NCI-H187 treated with DMSO at 0.1 percent for 48 hours (cell line): ENCODE data around the gene PHF21B.
"Not testable (repeated sequence)": the region's sequence is repeated elsewhere in the genome, so short reads cannot be mapped to it uniquely, and the experiment has no call there.

Experiments
- DNase-seq: peaks from one replicate; lab custom pipeline; 2025; lab: John Stamatoyannopoulos, UW

PHF21B gene

DNA sequence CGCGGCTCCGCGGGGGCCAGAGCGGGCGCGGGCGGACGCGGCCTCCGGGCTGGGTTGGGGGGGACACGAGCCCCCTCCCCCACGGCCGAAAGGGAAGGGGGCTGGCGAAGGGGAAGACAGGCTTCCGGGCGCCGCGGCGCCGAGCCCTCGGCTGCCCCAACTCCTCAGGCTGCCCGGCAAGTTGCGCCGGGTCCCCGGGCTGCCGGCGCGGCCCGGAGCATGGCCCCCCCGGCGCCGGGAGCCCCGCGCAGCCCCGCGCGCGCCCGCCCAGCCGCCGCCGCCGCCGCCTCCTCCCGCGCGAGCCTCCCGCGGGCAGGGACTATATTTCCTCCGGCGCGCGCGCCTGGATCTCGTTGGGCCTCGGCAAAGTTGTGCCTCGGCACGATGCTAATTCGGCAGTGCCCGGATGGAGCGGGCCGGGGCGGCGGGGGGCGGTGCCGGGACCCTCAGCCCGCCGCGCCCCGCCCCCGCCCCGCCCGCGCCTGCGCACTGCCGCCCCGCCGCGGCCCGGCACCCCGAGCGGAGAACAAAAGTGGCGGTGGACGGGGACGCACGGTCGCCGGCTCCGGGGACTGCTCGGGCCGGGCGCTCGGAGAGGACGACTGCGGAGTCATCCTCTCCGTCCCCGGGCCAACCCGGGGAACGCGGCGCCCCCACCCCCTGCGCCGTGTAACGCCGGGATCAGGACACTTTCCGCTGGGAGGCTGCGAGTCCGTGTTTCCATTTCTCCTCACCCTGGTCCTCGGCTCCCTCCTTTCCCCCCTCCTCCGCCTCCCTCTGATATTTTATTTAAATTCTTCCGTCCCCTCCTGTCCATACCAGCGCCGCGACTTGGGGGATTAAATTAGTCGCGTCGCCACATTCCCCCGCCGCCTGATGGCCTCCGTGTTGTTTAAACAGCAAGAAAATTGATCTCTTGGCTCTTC lies at the start of gene PHF21B:
Gene PHF21B, minus strand, starts transcription at position 400 of the 926 bp plus-strand sequence. CDS start 456 bp downstream, outside the sequence.
- no peak for DNase-seq

DNA sequence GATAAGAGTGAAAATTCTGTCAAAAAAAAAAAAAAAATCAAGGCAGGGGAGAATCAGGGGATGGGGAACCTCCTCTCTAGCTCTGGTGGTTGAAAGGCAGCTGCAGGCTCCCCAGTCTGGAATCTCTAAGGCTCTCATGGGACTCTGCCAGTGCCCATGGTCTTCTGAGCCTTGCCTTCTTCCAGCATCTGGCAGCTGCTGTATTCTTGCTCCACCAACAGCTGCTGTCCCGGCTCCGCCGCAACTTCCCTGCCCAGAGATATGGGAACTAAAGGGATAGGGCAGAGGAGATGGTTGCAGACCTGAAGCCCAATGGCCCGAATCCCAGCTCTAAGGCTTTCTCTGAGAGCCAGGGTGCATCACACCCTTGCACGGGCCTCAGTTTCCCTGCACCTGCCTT lies 49.5 kb upstream of the PHF21B start:
- DNase-seq, result no peak

DNA sequence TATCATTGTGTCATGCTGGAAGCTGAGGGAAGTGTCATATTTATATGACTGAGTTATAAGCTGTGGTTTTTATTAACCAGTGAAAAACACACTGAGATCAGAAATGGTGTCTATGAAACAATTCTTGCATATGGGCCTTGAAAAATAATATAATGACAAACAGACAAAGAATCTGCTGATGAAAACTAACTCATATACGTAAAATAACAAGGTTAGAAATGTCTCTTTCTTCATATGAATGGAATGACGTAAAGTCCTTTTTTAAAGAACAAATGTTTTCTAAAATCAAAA lies 48.8 kb upstream of the PHF21B start:
- DNase-seq, result no peak

DNA sequence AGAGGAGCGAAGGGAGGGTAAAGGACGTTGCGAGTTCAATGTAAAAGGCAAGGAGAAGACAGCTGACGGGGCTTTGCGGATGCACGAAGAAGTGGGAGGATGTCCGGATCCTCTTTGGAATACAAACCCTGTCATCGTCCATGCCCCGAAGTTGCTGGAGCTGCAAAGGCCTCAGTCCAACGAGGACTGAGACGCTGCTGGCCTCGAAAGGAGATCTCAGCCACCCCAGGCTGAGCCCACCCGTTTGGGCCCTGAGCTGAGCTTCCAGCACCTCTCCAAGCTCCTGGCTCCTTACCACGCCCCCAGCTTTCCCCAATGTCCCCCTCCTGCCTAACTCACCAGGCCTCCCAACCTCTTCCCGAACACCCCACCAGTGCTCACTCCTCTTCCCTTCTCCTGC lies 46.1 kb upstream of the PHF21B start:
- no peak for DNase-seq

DNA sequence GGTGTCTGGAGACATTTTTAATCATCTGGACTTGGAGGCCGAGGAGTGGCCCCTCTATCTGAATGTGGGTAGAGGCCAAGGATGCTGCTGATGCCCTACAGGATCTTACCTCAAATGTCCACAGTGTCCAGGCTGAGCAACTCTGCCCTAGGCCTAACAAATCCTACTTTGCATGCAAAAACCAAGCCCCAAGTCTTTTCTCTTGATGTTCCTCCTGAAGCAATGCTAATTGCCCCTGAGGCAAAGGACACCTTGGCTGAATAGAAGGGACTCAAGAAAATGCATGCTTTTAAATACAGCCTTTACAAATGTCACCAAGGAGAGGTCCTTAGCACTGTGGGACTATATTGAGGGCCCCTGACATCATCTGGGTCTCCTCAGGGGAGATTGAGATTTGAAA lies 43.8 kb upstream of the PHF21B start:
- no peak for DNase-seq

DNA sequence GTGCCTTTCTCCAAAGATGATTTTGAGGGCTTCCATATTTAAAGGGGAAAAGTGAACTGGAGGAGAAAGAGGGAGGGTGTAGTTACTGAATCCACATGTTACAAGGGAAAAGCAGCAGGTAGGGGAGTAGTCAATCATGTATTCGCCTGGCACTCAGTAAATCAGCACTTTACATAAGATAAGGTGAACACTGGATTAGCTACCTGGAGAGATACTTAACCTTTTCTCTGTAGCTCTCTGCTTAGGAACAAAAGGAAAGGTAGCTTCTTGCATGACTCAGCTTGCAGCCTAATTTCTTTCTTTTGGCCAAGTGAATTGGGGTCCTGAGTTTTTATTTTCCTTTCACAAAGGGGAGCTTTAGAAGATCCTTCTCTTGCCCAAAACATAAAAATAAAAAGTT lies 43.3 kb upstream of the PHF21B start:
- no peak for DNase-seq

DNA sequence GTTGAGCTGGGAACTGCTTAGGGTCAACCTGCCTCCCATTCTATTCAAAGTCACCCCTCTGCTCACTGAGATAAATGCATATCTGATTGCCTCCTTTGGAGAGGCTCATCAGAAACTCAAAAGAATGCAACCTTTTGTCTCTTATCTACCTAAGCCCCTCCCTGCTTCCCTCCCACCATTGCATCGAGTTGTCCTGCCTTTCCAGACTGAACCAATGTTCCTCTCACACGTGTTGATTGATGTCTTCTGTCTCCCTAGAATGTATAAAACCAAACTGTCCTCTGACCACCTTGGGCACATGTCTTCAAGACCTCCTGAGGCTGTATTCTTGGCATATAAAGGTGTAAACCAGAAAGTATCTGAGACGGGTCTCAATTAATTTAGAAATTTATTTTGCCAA lies 42.9 kb upstream of the PHF21B start:
- DNase-seq, result not testable (repeated sequence)

DNA sequence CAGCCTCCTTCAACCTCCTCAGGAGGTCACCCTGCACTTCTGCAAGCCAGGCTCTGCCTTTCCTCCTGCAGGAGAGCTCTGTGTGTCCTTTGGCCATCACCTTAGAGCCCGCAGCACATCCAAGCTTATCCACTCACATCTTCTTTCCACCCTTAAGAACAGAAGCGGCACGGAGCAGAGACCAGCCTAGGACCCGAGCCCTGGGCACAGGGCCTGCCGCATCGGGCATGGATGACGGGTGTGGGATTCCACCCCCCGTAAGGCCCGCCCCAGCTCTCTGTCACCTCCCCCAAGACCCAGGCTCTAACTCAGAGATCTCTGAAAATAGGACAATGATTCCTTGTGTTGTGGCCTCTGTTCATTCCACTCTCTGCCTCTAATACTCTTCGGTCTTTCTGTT lies 42.1 kb upstream of the PHF21B start:
- no peak for DNase-seq

DNA sequence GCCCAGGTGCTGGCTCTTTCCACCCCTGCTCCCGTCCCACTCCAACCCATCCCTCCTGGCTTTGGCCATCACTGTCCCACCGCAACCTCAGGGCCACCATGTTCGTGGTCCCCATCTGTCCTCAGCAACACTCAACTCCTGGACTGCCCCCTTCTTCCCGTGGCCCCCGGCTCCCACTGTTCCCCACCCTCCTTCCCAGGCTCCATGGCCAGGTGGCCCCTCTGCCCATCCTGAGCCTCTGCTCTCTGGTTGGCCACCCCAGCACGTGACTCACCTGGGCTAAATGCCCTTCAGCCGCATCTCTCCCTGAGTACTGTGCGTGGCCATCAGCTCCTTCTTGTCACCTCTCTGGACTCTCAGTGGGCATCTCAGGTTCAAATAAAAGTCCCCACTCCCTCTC lies 41.6 kb upstream of the PHF21B start:
- no peak for DNase-seq

DNA sequence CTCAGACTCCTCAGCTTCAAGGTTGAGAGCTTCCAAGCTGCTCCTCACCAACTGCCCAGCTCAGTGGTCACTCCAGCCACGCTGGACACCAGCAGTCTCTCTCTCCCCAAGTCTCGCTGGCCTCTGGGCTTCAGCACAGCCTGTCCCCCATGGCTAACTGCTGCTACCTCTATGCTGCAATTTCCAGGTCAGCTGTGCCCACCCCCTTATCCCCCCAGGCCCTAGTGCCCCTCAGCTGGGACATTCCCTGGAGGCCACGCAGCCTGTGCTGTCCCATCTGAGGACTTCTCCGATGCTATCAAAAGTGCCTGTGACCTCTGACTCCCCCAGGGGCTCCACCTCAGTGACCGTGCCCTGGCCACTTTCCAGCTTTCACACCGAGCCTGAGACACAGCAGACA lies 37.5 kb upstream of the PHF21B start:
- no peak for DNase-seq

DNA sequence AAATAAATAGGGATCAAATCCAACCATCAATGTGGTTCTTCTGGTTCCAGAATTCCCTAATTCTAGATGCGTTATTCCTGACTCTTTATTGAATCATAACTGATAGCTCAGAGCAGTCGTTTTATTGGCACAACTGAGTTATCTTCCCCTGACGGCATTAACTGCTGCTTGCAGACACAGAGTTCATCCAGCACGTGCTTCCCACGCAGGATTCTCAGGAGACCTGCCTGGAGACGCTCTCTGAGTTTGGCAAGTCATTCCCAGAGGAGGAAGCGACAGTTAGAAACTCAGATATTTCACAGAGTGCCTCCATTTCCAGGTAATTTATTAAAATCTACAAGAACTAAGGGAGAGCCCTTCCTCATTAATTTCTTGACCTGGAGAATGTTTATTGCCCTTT lies 35.4 kb upstream of the PHF21B start:
- DNase-seq, result no peak

DNA sequence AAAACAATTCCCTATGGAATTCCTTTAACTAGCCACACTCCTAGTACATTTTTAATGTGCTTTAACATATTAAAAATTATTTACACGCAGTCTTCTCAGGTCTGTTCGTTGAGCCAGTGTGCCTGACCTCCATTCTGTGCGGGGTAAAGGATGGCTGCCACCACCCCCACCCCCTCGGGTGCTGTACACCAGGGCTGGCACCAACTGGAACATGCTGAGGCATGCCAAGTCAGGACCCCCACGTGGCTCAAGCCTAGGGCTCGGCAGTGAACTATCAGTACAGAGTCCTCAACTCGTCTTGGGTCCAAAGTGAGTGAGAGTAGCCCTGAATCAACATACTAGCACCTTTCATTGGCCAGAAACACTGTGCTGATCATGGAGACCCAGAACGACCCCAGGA lies 32.5 kb upstream of the PHF21B start:
- no peak for DNase-seq

DNA sequence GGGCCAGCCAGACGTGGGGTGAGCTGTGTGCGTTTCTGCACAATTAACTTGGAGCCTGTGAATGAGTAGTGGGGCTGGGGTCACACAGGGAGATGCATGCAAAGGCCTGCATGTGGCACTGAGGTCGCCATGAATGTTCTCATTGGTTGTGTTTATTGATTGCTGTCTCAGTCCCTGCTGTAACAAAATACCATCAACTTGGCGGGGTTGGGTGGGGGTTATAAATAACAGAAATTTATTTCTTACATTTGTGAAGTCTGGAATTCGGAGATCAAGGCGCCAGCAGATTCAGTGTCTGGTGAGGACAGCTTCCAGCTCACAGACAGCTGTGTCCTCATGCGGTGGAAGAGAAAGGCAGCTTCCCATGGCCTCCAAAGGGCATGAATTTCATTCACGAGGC lies 29.3 kb upstream of the PHF21B start:
- no peak for DNase-seq

DNA sequence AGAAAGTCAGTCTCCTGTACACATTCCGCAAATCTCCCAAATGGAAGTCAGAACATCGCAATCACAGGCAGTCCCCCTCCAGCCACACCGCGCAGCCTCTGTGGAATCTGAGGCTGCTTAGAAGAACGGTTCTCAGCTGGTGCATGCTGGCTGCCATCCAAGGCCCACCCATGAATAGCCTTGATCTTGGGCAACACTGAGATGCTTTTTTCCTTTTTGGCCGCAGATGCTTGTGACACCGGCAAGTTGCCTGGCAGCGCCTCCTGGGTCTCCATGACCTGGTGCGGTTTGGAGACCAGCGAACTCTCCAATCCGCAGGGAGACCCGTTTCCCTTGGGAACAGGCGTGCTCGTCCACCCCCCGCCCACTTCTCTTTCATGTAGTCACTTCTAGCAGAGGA lies 26.3 kb upstream of the PHF21B start:
- DNase-seq, result no peak

DNA sequence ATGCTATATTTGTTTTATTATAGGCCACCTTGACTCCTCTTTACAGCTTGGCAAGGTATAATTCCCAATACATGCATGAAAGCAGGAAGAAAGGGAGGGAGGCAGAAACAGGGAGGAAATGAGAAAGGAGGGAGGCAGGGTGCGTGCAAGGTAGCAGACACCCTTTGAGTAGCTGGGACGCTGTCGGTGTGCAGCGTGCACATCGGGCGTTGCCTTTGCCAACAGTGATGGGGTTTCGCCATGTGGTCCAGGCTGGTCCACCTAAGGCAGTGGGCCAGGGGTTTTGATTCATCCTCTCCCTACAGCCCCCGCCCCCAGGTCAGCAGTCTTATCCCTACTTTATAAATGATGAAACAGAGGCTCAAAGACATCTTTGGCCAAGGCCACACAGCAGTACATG lies 25.0 kb upstream of the PHF21B start:
- no peak for DNase-seq

DNA sequence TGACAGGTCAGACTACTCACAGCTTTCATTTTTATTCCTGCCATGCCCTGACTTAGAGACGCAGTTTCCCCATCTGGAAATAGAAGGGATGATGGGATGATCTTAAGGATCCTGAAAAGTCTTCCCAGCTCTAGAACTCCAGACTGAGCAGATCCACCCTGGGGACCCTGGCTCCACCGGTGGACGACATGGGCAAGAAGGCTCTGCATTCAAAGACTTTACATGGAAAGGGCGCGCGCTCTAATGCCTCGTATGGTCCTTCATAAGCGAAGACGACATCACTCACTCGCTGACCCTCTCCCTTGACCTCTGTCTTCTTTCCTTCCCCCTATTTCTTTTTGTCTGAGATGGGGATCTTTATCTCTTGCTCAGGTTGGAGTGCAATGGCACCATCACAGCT lies 24.4 kb upstream of the PHF21B start:
- DNase-seq, result no peak

DNA sequence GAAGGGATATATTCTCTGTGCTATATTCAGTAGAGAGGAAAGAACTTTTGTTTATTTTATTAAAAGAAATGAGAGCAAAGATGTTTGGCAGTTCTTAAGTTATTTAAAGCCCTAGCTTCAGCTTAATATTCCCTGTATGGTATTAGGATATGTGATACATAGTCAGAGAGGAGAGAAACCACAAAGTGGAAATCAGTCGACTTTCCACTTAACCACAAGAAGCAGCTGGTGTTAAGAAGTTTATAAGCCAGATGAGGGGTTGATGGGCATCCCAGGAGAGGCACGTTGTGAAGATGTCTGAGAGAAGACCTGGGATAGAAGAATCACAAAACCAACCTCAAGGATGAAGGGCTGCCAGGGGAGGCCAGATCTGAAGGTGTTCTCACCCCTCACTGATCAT lies 23.3 kb upstream of the PHF21B start:
- DNase-seq, result no peak

DNA sequence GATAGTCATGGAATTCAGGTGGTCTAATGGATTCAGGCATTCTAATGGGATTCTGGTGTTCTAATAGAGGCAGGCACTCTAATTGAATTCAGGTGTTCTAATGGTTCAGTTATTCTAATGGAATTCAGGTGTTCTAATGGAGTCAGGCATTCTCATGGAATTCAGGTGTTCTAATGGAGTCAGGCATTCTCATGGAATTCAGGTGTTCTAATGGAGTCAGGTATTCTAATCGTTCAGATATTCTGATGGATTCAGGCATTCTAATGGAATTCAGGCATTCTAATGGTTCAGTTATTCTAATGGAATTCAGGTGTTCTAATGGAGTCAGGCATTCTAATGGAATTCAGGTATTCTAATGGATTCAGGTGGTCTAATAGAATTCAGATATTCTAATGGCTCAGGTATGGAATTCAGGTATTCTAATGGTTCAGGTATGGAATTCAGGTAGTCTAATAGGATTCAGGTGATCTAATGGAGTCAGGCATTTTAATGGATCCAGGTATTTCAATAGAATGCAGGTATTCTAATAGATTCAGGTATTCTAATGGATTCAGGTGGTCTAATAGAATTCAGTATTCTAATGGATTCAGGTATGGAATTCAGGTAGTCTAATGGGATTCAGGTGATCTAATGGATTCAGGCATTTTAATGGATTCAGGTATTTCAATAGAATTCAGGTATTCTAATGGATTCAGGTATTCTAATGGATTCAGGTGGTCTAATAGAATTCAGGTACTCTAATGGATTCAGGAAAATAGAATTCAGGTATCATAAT lies 22.0 kb upstream of the PHF21B start:
- no peak for DNase-seq

DNA sequence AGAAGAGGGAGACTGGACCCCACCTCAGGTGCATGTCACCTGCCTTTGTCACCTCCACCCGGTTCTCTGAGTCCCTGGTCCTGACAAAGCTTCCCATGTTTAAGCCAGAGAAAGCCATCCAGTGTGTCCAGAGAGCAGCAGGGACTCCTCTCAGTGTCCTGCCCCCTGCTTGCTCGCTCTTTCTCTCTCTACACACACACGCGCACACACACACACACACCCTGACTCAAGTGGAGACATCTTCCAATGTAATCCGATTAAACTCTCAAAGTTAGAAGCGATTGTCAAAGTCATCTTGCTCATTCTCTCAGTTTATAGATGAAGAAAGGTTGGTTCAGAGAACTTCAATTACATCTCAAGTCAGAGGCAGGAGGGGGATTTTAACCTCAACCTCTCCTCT lies 19.7 kb upstream of the PHF21B start:
- no peak for DNase-seq

DNA sequence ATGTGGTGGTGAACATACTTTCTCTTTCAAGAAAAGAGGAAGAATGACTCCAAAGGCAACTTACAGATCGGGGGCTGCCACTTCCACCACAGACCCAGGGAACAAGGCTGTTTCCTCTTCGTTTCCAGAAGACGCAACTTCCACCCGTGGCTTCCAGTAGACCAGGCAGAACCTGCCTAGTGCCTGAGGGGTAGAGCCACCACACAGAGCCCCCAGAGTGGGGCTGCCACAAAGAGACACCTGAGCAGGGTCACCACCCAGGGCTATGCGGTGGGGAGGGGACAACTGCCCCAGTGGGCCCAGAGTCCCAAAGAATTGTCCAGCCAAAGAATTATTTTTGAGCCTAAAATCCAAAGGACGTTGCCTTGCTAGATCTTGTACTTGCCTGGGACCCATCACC lies 16.7 kb upstream of the PHF21B start:
- DNase-seq, result no peak

DNA sequence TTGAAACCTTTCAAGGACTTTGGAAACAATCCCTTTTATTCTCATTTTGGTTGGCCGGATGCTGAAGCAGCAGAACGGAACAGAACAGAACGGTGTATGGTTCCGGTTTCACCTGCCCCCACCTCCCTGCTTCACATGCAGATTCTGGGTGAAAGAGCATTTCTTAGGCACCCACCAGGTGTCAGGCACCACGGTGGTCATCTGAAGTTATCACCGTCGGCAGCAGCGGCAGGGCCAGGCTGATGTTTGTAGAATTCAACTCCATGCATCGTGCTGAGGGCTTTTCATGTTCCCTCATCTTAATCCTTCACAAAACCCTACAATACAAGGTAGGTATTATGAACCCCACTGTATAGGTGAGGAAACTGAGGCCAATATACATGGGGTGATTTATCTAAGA lies 13.6 kb upstream of the PHF21B start:
- no peak for DNase-seq

DNA sequence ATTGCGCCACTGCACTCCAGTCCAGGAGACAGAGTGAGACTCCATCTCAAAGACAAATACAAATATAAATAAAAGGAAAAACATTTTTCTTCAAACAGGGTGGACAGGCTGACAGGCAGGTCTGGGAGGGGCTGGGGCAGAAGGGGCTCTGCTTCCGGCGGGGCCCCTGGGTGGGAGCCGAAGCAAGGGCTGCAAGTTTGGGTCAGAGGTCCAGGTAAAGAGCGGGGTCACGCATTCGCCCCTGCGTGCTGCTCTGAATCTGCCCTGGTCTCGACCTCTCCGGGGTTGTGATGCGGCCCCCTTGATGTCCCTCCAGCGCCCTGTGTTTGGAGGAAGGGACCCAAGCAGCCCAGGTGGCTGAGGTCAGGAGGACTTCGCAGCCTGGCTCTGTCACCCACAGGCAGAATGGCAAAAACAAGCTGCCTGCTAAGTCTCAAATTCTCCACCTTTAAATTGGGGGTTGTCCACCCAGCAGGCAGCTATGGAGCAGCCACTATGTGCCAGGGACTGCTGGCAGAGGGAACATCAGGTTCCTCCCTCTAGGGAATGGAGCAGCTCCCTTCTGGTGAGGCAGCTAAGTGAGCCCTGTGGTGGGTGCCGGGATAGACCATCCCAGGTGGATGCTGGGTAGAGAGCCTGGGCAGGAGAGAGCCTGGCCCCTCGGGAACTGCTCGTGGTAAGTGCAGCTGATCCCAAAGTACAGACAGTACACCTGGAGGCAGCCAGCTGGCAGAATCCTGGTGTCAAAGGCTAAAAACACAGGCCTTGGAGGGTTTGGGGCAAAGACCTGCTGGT lies 10.3 kb upstream of the PHF21B start:
- DNase-seq, result no peak

DNA sequence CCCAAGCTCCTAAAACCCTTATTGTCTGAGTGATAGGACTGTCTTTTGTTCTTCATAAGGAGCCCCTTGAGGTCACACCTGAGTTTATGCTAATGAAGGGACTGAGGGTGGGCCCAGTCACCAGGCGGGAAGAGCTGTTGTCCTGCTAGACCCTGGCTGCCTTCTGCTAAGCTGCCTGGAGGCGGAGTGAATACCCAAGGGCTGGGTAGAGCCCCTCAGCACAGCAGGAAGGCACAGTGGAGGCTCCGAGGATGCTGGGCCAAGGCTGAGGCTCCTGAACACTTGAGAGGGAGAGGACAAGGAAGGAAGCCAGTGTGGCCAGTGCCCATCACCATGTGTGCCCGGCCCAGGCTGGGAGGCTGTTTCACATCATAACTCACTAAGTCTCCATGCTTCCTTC lies 4.8 kb upstream of the PHF21B start:
- no peak for DNase-seq
